ENCODE measurements around the gene FMN1.

Gene FMN1

GRCh38 chr15:32922541-32922940, 272.0 kb downstream of the FMN1 start:
- FAIRE-seq, result no peak
- TF ChIP-seq TAF1 (IDR thresholded peaks at IDR 0.05; ENCODE audit: borderline replicate concordance, low read depth, low read length), result no peak
- TF ChIP-seq POLR2AphosphoS5 (IDR thresholded peaks at IDR 0.05; ENCODE audit: low read depth, low read length), result no peak
- TF ChIP-seq POLR2A (IDR thresholded peaks at IDR 0.05; ENCODE audit: low read depth, low read length), result no peak

GRCh38 chr15:32919749-32920414, 274.6 kb downstream of the FMN1 start:
- FAIRE-seq (no peak), DNase-seq (ENCODE audit: insufficient read length) (no peak)
- TF ChIP-seq TAF1 (IDR thresholded peaks at IDR 0.05; ENCODE audit: borderline replicate concordance, low read depth, low read length) (no peak), POLR2AphosphoS5 (IDR thresholded peaks at IDR 0.05; ENCODE audit: low read depth, low read length) (no peak), POLR2A (IDR thresholded peaks at IDR 0.05; ENCODE audit: low read depth, low read length) (no peak)

More at GRCh38 chr15:32922541-32922940, 272.0 kb downstream of the FMN1 start:
- DNase-seq (ENCODE audit: insufficient read length), result no peak

- TF ChIP-seq TAF1 (IDR thresholded peaks at IDR 0.05; ENCODE audit: borderline replicate concordance, low read depth, low read length) (no peak), POLR2A (IDR thresholded peaks at IDR 0.05; ENCODE audit: low read depth, low read length) (no peak), POLR2AphosphoS5 (IDR thresholded peaks at IDR 0.05; ENCODE audit: low read depth, low read length) (no peak)
- no peak for FAIRE-seq
- DNase-seq (ENCODE audit: insufficient read length), result no peak
These were observed 276.0 kb downstream of the FMN1 start for GRCh38 chr15:32918547-32918946.

DNA sequence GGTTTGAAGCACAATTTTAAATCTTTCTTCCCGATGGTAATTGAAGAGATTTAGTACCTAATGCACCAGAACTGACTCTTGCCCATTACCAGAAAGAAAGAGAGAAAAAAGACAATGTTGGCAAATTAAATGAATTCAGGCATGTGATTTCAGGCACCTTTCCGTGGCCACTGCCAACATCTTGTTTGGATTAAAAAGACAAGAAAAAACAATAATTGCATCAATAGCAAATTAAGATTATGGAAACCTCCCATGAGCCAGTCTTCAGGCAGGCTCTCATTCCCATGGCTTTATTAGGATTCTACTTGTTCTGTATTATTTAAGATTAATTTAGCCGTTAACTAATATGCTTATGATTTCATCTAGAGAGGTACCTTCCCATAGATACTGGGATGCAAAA, 283.7 kb downstream of the FMN1 start:
- no peak for DNase-seq (ENCODE audit: insufficient read length)
- TF ChIP-seq TAF1 (IDR thresholded peaks at IDR 0.05; ENCODE audit: borderline replicate concordance, low read depth, low read length) (no peak), POLR2AphosphoS5 (IDR thresholded peaks at IDR 0.05; ENCODE audit: low read depth, low read length) (no peak), POLR2A (IDR thresholded peaks at IDR 0.05; ENCODE audit: low read depth, low read length) (no peak)
- FAIRE-seq, result no peak

- no peak for TF ChIP-seq TAF1 (IDR thresholded peaks at IDR 0.05; ENCODE audit: borderline replicate concordance, low read depth, low read length)
- TF ChIP-seq POLR2A (IDR thresholded peaks at IDR 0.05; ENCODE audit: low read depth, low read length), result no peak
- TF ChIP-seq POLR2AphosphoS5 (IDR thresholded peaks at IDR 0.05; ENCODE audit: low read depth, low read length), result no peak
- DNase-seq (ENCODE audit: insufficient read length) (no peak), FAIRE-seq (peak; percentile 14)
These were observed 285.1 kb downstream of the FMN1 start for GRCh38 chr15:32909431-32909830.

GRCh38 chr15:32908872-32909271, 285.6 kb downstream of the FMN1 start:
- TF ChIP-seq TAF1 (IDR thresholded peaks at IDR 0.05; ENCODE audit: borderline replicate concordance, low read depth, low read length) (no peak), POLR2AphosphoS5 (IDR thresholded peaks at IDR 0.05; ENCODE audit: low read depth, low read length) (no peak), POLR2A (IDR thresholded peaks at IDR 0.05; ENCODE audit: low read depth, low read length) (no peak)
- FAIRE-seq, result peak; percentile 27
- no peak for DNase-seq (ENCODE audit: insufficient read length)

DNA sequence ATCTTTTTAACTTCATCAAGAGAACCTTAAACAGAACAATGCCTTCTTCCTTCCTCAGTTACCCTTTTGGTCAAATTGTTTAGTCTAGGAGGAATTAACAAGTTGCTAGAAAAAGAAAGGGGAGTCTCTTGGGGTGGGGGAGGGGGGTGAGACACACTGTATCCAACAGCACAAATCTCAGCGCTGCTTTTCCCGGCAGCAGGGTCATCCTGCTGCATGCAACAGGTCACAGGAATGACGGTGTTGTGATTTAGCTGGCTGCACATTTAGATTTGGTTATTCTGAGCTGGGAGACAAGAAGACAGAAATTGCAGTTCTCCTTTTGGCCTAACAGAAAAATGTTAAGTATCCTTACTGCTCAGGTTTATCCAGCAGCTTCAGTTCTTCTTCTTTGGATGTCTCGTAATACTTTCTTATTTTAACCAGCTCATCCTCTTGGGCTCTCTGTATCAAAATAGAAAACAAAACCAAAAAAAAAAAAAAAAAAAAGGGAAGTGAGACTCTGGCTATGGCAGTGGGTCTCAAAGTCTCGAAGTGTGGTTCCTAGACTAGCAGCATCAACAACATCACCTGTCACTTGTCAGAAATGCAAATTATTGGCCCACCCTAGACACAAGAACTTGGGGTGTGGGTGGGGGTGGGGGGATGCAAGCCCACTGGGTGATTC, 286.2 kb downstream of the FMN1 start:
- FAIRE-seq, result peak; percentile 91
- no peak for TF ChIP-seq POLR2AphosphoS5 (IDR thresholded peaks at IDR 0.05; ENCODE audit: low read depth, low read length)
- TF ChIP-seq POLR2A (IDR thresholded peaks at IDR 0.05; ENCODE audit: low read depth, low read length), result no peak
- TF ChIP-seq TAF1 (IDR thresholded peaks at IDR 0.05; ENCODE audit: borderline replicate concordance, low read depth, low read length), result no peak

GRCh38 chr15:32905481-32905880, 289.0 kb downstream of the FMN1 start:
- FAIRE-seq, result no peak
- DNase-seq (ENCODE audit: insufficient read length), result no peak
- TF ChIP-seq POLR2AphosphoS5 (IDR thresholded peaks at IDR 0.05; ENCODE audit: low read depth, low read length) (no peak), TAF1 (IDR thresholded peaks at IDR 0.05; ENCODE audit: borderline replicate concordance, low read depth, low read length) (no peak), POLR2A (IDR thresholded peaks at IDR 0.05; ENCODE audit: low read depth, low read length) (no peak)

More for the DNA sequence above, 286.2 kb downstream of the FMN1 start:
- peak; percentile 15 for DNase-seq (ENCODE audit: insufficient read length)

GRCh38 chr15:32904448-32904847, 290.1 kb downstream of the FMN1 start:
- FAIRE-seq (no peak), DNase-seq (ENCODE audit: insufficient read length) (no peak)
- TF ChIP-seq POLR2A (IDR thresholded peaks at IDR 0.05; ENCODE audit: low read depth, low read length) (no peak), POLR2AphosphoS5 (IDR thresholded peaks at IDR 0.05; ENCODE audit: low read depth, low read length) (no peak), TAF1 (IDR thresholded peaks at IDR 0.05; ENCODE audit: borderline replicate concordance, low read depth, low read length) (no peak)

DNA sequence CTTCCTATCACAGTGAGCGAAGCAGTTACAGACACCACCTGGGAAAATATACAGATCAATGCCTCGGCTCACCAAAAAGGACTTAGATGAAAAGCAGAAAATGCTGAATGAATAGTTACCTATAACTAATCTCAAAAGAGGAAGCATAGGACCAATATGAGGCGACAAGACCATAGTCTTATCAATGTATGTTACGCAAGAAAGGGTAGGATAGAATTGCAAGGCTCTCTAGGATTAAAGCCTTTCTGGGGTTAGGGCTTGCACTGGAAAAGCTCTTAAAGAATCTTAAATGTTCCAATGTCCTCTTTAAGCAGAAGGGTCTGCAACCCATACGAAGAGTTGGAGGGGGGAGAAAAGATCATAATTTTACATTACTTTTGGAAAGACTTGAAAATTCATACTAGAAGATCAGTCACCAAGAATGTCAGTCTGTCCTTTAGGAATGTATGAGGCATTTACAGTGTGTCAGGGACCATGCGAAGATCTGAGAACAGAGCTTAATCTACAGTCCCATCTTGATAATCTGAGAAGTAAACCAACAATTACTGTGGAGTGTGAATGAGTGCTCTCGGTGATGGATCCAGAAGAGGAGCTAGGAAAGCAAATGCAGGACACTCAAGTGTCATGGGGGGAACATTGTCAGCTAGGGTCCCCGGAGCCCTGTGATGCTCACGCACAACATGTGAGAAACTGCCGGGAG, 290.8 kb downstream of the FMN1 start:
- TF ChIP-seq TAF1 (IDR thresholded peaks at IDR 0.05; ENCODE audit: borderline replicate concordance, low read depth, low read length) (no peak), POLR2A (IDR thresholded peaks at IDR 0.05; ENCODE audit: low read depth, low read length) (no peak), POLR2AphosphoS5 (IDR thresholded peaks at IDR 0.05; ENCODE audit: low read depth, low read length) (no peak)
- DNase-seq (ENCODE audit: insufficient read length), result no peak
- FAIRE-seq, result no peak

DNA sequence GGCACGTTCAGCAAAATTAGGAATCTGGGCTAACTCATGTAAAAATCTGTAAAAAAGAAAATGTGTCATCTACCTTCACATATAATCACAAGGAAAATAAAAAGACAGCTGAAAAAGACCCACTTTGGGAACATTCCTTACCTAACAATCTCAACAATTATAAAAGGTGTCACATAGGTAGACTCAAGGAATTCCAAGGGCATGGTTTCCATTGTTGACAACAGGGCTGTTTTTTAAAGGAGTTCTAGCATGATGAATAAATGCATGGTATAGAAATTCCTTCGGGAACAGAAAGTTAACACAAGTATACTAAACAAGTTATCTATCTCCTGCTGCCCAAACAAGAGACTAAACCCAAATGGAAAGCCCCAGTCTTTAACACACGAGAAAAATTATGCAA, 292.5 kb downstream of the FMN1 start:
- TF ChIP-seq POLR2AphosphoS5 (IDR thresholded peaks at IDR 0.05; ENCODE audit: low read depth, low read length) (no peak), TAF1 (IDR thresholded peaks at IDR 0.05; ENCODE audit: borderline replicate concordance, low read depth, low read length) (no peak), POLR2A (IDR thresholded peaks at IDR 0.05; ENCODE audit: low read depth, low read length) (no peak)
- no peak for FAIRE-seq
- no peak for DNase-seq (ENCODE audit: insufficient read length)

Data from GM12892 (cell line).